ENCODE measurements around the gene WDR87. TPM values are rescaled to one million over a fixed set of nuclear protein-coding genes. Genes with fewer than 3 reads are reported as not detected.

WDR87 gene
- total and polyA plus RNA-seq, 2 donors (not counting 3 experiments of a cell fraction or from before 2014, with no cell fraction given): not detected

- Histone ChIP-seq H3K27me3 (ENCODE audit: control insufficient read depth in 2 of 2, insufficient read depth in 2 of 2, low read length in 2 of 2) (no peaks in the 10 kb centered on the region), H3K9ac (replicated peaks; ENCODE audit: extremely low read depth, insufficient read depth, low read length) (no peak overlapping the region), H3K4me1 (ENCODE audit: control insufficient read depth, extremely low read depth, insufficient read depth, low read length) (no peaks in the 10 kb centered on the region), H2AFZ (ENCODE audit: low read depth, low read length) (no peak overlapping the region), H3K9me1 (replicated peaks; ENCODE audit: control insufficient read depth, extremely low read depth, insufficient read depth, low read length) (no peaks in the 10 kb centered on the region), H3K79me2 (ENCODE audit: control insufficient read depth, insufficient read depth, low read length) (peaks cover 46% of the 10 kb centered on the region), H3K4me2 (ENCODE audit: insufficient read depth, low read length) (no peak overlapping the region), H4K20me1 (replicated peaks; ENCODE audit: control insufficient read depth, extremely low read depth, insufficient read depth, low read length) (no peaks in the 10 kb centered on the region), H3K27ac (ENCODE audit: insufficient read depth, low read depth, low read length) (no peak overlapping the region), H3K36me3 (ENCODE audit: control insufficient read depth in 2 of 2, extremely low read depth in 1 of 2, insufficient read depth in 2 of 2, low read length in 2 of 2) (no peaks in the 10 kb centered on the region), H3K9me3 (replicated peaks; ENCODE audit: control insufficient read depth, insufficient read depth, low read length) (no peaks in the 10 kb centered on the region), H3K4me3 (replicated peaks in 1 of 3; ENCODE audit: insufficient read depth in 1 of 3, low read depth in 1 of 3, low read length in 3 of 3) (no peak overlapping the region)
- POLR2A ChIA-PET: no interaction called here
- intact Hi-C loops (cut with micrococcal nuclease): no loop called here
- dilution Hi-C loops (cut with MboI; ENCODE audit: extremely low pct_ligation_motif_present, low sequenced_read_pairs): no loop called here
- no peak for DNase-seq (ENCODE audit: low read depth, low spot score)
- FAIRE-seq: no peak
- TF ChIP-seq JUN (IDR thresholded peaks at IDR 0.05; ENCODE audit: borderline replicate concordance, insufficient read depth, insufficient read length, low read depth) (no peak), CTCF (IDR thresholded peaks at IDR 0.05; ENCODE audit: extremely low read depth in 1 of 2, insufficient read depth in 1 of 2, low read depth in 1 of 2, low read length in 2 of 2) (no peak), POLR2A (IDR thresholded peaks at IDR 0.05; ENCODE audit: low read depth, low read length) (no peak), GATA2 (IDR thresholded peaks at IDR 0.05; ENCODE audit: insufficient read depth, insufficient read length, low read depth, low read length) (no peak), POLR2AphosphoS5 (IDR thresholded peaks at IDR 0.05; ENCODE audit: insufficient read depth, low read depth, low read length) (no peak), EZH2 (IDR thresholded peaks at IDR 0.05; ENCODE audit: borderline replicate concordance, low read depth, low read length, severe bottlenecking) (no peak), MYC (IDR thresholded peaks at IDR 0.05; ENCODE audit: low read depth, low read length) (no peak), FOS (IDR thresholded peaks at IDR 0.05; ENCODE audit: borderline replicate concordance, insufficient read depth, low read length) (no peak), MAX (IDR thresholded peaks at IDR 0.05; ENCODE audit: insufficient read depth, insufficient read length) (no peak)
- BruUV-seq (replicated peaks): no TSS peak
- CTCF ChIA-PET: interaction anchor here (1.5 kb wide), 1 partner anchor 20 kb away, joined by 5 read pairs; no protein-coding TSS in a partner anchor
Measured at GRCh38 chr19:37941782-37942515, 35.6 kb upstream of the WDR87 start.

Measured in endothelial cell of umbilical vein (primary cell).